Stimulated activated CD4-positive, alpha-beta T cell treated with anti-CD3 and anti-CD28 coated beads, Interleukin-2, amount 100 ng/mL, for 24 hours (primary cell): ENCODE measurements around the gene LAMTOR3.
A peak's percentile ranks its signal among the peaks of the same experiment; 100 is the strongest.

Experiments used
- DNase-seq, 2 donors: peaks; one replicate each; pipeline ENCODE4 v3.0.0-alpha.2; 2020

The LAMTOR3 gene

GRCh38 chr4:99894161-99894997, at the start of gene LAMTOR3:
LAMTOR3 (minus strand) TSS chr4:99894427; CDS start chr4:99893963, 464 bp downstream.
- DNase-seq, result peak; percentile 85 to 88

GRCh38 chr4:99938243-99938753, 44.1 kb upstream of the LAMTOR3 start:
- DNase-seq, result no peak

GRCh38 chr4:99934891-99935290, 40.7 kb upstream of the LAMTOR3 start:
- no peak for DNase-seq

GRCh38 chr4:99927566-99927965, 33.3 kb upstream of the LAMTOR3 start:
- no peak for DNase-seq

GRCh38 chr4:99921174-99921573, 26.9 kb upstream of the LAMTOR3 start:
- no peak for DNase-seq

- no peak for DNase-seq
Observed at GRCh38 chr4:99918656-99919055, 24.4 kb upstream of the LAMTOR3 start.

- no peak for DNase-seq
Observed at GRCh38 chr4:99917575-99917974, 23.3 kb upstream of the LAMTOR3 start.

GRCh38 chr4:99915449-99915848, 21.2 kb upstream of the LAMTOR3 start:
- DNase-seq, result no peak

- no peak for DNase-seq
Observed at GRCh38 chr4:99894998-99895397, 771 bp upstream of the LAMTOR3 start.

GRCh38 chr4:99893839-99894160, 427 bp downstream of the LAMTOR3 start:
- DNase-seq, result no peak

GRCh38 chr4:99893029-99893428, 1.2 kb downstream of the LAMTOR3 start:
- no peak for DNase-seq

- DNase-seq, result no peak
Observed at GRCh38 chr4:99891351-99891750, 2.9 kb downstream of the LAMTOR3 start.

- no peak for DNase-seq
Observed at GRCh38 chr4:99887837-99888236, 6.4 kb downstream of the LAMTOR3 start.

GRCh38 chr4:99886146-99886545, 8.1 kb downstream of the LAMTOR3 start:
- DNase-seq, result no peak

- no peak for DNase-seq
Observed at GRCh38 chr4:99885687-99886086, 8.5 kb downstream of the LAMTOR3 start.

GRCh38 chr4:99885063-99885664, 9.1 kb downstream of the LAMTOR3 start:
- no peak for DNase-seq

- DNase-seq, result no peak
Observed at GRCh38 chr4:99879458-99879857, 14.8 kb downstream of the LAMTOR3 start.

- DNase-seq, result no peak
Observed at GRCh38 chr4:99878604-99879003, 15.6 kb downstream of the LAMTOR3 start.

- DNase-seq, result no peak
Observed at GRCh38 chr4:99876946-99877345, 17.3 kb downstream of the LAMTOR3 start.

GRCh38 chr4:99875071-99875470, 19.2 kb downstream of the LAMTOR3 start:
- DNase-seq, result no peak

- no peak for DNase-seq
Observed at GRCh38 chr4:99872570-99872969, 21.7 kb downstream of the LAMTOR3 start.

- no peak for DNase-seq
Observed at GRCh38 chr4:99868126-99868596, 26.1 kb downstream of the LAMTOR3 start.

- no peak for DNase-seq
Observed at GRCh38 chr4:99863804-99864203, 30.4 kb downstream of the LAMTOR3 start.
